UCSD-AML1 (cell line): ENCODE results near the gene CIROP.

Experiments used
- DNase-seq: peaks from one replicate; lab custom pipeline; 2025; ENCODE audit not compliant: unreplicated experiment; lab: John Stamatoyannopoulos, UW

The CIROP gene

DNA sequence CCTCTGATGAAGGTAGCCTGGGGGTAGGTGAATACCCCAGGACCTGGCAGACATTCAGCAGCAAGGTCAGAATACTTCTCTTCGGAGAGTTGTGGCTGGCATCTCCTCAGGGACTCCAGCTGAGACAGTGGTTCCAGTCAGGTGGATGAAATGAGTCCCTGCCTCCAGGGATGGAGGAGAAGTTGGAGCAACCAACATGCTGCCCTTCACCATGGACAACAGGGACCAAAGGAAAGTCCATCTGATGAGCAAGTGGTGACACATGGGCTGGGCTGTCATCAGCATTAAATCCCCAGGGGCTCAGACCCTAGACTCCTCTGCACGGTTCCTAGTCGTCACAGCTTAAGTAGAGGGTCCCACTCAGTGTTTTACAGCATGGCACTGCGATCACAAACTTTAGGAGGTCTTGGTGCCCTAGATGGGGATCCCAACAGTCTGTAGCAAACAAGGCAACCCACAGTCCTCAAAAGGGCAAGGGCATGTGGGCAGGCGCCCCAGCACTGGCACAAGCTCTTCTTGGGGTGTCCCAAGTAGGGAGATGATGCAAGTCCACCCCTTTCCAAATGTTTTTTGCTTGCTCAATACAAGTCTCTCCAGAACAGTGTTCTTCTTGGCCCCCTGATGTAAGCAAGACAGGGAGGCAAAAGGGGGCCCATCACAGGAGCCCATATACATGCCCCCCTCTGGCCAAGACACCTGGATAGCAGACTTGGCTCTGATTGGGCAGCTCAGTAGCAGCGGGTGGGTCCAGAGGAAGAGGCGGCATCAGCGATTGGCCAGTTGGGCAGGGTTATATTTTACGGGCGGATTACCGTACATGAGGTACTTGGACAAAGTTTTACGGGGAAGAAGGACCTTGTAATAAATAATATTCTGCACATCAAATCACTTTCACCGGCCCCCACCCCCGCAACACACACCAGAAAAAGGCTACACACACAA is 36.7 kb downstream of the CIROP start:
- DNase-seq, result no peak

DNA sequence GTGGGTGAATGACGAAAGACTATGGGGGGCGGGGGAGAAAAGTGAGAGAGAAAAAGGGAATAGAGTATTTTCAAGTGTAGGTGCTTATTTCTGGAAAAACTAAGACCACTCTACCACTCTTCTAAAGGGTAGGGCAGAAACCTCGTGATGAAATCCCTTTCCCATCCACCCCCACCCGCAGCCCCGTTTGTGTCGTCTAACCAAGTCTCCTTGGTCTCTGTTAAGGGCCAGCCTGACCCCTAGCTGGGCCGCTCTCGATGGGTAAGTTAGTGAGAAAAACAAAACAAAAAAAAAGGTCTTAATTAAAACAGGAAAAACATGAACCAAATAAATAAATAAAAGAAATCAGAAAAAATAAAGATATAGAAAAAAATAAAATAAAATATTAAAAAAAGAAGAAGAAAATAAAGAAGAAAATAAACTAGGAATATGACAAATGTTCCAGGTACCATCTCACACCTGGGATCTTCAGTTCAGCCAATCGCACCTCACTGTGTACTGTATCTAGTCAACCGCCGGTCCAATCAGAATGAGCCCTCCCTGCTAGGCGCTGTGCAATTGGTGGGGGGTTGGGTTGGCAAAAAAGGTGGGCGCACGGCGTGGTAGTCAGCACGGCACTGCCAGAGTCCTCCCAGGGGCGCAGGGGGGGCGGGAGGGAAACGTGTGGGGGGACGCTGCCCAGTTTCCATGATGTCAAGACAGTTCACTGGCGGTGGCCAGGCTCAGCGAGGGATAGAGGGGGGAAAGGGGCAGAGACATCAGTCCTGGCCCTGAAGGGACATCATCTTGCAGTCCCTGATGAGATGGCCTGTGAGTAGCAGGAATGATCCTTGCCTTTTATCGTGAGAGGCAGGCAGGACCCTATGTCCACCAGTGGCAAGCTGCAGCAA is 37.7 kb downstream of the CIROP start:
- no peak for DNase-seq

DNA sequence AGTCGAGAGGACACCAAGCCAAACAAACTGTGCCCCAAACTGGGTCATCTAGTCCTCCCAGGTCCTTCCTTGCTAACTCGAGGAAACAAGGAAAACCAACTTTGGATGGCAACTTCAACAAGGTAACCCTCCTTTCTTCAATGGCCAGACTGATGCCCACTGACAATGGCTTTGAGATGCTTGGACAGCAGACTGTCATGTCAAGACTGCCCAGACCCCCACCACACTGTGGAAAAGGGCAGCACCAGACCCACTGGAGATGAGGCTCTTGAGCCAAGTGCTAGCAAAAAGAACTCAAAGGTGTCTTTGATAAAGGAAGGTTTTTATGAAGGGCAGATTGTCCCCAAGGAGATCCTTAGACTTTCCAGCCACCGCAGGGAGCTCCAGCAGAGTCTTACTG is 38.4 kb downstream of the CIROP start:
- DNase-seq, result no peak

DNA sequence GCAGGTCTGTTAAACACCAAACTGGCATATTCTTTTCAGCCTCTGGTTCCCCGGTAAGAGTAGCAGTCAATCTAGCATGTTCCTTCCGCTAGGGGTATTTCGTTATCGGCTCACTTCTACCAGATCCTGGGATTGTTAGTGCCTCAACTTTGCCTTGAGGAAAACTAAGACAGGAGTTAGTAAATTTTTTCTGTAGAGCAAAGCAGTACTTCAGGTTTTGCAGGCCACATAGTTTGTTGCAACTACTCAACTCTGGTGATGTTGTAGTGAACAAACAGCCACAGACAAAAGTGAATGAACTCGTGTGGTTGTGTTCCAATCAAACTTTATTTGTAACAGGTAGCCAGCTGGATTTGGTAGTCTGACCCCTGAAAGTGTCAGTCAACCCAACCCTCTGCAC is 41.2 kb downstream of the CIROP start:
- no peak for DNase-seq

DNA sequence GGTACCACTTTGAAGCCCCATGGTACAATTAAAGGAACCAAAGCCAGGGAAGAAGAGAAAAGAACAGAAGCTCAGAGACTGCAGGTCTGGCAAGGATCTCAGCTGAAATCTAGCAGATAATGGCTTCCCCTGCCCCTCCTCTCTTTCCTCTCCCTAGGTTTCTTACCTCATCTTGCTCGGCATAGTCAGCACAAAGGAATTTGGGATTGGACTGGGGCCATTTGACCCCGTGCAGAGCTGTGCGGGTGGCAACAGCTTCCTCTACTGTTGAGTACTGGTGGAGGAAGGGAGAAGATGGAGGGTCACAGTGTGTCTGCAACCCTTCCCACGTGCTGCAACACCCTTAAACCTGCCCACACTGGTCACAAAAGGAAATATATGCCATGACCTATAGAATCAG is 42.8 kb downstream of the CIROP start:
- no peak for DNase-seq

DNA sequence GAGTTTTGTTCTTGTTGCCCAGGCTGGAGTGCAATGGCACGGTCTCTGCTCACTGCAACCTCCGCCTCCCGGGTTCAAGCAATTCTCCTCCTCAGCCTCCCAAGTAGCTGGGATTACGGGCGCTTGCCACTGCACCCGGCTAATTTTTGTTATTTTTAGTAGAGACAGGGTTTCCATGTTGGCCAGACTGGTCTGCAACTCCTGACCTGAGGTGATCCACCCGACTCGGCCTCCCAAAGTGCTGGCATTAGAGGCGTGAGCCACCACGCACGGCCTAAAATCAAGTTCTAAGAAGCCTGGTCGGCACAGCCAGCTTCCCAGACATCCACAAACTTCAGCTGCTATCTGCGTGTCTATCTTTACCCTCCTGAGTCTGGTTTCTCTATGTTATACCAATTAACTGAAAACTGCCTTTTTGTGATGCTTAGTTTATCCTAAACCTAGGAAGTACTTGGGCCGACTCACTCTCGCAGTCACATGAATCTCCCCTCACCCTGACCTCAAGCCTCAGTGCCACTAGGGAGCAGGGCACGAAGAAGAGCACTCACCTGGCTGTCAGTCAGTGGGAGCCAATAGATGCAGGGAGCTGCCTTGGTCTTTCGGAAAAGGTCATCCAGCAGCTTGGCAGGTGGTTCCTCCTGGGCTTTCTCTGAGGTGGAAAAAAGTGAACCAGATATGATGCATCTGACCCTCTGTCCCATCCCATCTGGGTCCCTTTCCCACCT is 44.1 kb downstream of the CIROP start:
- DNase-seq, result no peak

DNA sequence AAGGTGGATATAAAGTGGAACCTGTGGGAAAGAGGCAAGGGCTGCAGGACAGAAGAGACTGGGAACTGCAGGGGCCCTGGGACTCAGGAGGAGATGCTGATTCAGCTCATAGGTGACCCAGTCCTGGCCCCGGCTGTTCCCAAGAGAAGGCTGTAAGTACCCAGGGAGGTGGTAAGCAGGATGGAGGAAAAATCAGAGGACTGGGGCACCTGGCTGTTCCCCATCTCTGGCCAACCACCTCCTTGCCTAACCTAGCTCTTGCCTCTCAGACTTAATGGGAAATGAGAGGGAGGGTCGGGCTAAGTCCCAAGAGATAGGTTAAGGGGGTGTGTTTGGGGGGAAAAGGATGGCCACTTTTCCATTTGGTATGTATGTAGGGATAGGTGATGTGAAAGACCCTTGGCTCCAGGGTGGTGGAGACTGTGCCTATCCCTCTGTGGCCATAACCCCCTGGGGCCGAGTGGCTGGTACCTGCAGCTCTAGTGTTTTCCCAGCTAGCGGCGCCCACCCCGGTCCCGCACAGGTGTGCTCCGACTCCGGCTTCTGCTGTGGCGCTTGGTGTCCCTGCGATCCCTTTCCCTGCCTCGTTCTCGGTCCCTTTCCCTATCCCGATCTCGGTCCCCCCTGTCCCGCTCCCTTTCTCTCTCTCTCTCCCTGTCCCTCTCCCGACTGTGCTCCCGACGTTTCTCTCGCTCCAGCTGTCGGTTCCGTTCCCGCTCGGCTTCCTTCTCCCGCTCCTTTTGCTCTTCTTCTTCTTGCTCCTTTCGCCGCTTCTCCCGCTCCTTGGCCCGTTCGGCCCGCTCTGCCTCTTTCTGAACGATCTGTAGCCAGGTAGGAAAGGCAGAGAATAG is 45.9 kb downstream of the CIROP start:
- DNase-seq, result no peak

DNA sequence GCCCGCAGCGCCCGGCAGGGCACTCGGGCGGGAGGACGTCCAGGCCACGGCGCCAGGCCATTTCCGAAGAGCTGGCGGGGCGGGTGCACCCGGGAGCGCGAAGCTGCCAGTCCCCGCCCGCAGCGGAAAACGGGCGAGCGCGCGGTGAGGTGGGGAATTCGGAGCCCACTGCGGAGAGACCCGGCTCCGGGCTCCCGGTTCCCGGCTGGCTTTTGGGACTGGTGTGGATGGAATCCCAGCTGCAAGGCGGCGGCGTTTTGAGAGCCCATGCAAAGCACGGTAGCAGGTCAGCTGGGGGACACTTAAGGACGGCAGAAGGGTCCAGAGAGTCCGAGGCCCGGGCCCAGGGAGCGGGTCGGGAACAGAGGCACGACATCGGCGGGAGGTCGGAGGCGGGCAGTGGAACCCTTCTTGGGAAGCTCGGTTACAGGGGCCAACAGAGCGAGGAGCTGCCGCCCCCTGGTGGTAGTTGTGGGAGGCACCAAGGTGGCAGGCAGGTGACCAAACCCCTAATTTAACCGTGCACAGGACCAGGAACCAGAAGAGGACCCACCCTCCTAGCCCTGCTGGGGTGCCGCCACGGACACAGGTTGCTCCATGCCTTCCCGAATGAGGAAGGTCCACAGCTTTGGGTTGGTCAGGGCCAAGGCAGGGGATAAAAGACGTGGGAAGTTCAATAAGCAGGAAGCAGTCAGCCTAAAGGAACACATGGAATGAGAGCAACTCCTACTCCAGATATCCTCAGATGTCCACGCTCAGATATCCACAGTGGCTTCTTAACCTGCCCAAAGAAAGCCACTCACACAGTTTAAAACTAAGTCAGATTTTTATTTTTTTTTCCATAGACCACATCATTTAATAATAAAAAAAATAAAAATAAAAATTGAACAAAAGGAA is 46.8 kb downstream of the CIROP start:
- DNase-seq, result no peak

DNA sequence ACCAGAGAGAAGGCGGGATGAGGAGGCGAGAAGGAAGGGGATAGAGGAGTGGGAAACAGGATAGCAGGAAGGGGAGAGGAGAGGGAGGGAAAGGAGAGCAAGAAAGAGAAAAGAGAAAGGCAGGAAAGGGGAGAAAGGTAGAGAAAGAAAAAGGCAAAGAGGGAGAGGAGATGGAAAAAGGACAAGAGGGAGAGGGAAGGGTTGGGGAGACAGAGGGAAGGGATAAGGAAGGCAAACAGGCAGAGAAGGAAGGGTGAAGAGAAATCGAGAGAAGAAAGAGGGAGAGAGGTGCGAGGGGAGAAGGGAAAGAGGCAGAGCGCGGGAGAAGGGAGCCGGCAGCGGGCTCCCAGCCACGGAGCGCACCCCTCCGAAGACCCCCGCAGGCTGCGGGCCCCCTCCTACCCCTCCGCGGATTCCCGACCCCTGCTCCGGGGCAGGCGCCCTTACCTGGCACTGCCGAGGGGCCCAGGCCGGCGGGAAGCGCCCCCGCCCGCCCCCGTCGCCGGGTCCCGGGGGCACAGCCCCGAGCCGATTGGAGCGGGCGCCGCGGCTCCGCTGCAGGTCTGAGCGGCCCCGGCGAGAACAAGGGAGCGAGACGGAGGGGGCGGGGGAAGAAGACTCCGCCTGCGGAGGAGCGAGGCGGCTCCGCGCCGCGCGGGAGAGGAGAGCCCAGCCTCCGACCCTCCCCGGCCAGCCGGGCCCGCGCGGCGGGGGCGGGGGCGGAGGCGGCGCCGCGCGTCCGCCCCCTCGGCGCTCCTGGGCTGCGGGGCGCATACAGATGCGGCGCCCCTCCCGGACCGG is 47.6 kb downstream of the CIROP start, which contains the start of gene CDH24:
CDH24 (minus strand) TSS at position 565 of the 801 bp plus-strand sequence. CDS start 1,787 bp downstream, outside the sequence.
- no peak for DNase-seq

DNA sequence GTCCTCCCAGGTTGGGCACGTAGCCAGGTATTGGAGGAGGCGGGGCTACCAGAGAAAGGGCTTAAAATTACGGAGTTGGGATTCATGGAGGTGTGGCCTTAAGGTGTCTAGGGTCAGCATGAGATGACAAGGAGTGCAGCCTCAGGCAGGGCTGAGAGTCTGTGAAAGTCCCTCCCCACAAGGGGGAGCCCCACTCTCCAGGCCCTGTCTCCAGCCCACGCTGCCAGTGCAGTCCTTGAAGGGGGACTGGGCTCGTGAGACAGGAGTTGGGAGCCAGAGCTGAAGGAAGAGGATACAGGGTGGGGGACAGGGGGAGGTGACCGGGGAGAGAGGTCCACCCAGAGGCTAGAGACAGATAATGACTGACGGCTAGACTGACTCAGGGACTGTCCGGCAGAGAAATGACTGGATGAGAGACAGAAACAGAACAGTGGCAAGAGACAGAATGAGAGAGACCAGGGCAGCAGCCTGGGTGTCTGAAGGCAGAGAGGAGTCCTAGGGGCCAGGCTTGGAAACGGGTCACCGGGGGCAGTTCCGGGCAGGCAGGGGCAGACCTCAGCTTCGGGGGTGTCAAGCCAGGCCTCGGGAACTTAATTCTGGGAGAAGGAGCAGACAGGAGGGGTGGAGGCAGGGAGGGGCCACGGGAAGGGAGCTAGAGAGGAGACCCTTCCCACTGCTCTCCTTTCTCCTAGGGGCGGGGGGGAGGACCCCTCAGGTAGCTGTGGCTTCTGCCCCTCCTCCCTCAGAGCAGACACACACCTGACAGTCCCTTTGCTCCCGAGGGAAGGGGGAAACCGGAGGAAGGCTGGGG is 48.4 kb downstream of the CIROP start:
- no peak for DNase-seq

DNA sequence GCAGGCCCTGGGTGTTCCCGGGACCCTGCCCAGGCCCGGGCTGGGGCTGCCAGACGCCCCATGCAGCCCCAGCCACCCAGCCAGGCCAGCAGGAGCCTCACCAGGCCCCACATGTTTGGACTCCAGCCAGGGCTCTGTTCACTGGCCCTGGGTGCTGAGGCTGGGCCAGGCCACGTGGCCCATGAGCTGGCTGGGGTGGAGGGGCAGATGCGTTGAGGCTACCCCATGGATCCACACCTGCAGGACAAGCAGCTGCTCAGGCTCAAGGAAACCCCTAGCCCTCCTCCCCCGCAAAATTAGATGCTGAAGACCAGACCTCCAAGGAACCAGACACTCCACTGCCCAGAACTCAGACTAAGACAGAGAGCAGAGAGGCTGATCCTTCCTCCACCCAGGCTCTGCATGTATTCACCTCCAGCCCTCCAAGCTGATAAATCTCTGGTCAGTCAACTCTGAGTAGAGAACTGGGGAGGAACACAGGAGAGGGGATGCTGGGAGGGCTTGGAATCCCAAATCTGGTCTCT is 49.1 kb downstream of the CIROP start:
- DNase-seq, result no peak

DNA sequence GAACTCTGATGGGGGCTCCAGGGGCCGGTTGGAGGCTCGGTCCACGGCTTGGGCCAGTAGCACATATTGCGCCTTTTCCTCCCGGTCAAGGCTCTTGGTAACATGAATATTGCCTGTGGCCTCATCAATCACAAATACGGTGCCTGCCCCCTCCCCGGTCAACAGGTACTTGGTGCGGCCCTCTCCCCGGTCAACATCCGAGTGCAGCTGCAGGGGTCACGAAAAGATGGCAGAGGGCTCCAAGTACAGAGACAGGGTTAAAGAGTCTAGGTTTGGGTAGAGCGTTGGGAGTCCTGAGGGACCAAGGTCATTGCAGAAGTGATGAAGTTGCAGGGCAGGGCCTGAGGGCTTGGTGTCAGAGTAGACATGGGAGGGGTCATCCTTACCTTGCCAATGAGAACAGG is 49.6 kb downstream of the CIROP start:
- DNase-seq, result no peak

DNA sequence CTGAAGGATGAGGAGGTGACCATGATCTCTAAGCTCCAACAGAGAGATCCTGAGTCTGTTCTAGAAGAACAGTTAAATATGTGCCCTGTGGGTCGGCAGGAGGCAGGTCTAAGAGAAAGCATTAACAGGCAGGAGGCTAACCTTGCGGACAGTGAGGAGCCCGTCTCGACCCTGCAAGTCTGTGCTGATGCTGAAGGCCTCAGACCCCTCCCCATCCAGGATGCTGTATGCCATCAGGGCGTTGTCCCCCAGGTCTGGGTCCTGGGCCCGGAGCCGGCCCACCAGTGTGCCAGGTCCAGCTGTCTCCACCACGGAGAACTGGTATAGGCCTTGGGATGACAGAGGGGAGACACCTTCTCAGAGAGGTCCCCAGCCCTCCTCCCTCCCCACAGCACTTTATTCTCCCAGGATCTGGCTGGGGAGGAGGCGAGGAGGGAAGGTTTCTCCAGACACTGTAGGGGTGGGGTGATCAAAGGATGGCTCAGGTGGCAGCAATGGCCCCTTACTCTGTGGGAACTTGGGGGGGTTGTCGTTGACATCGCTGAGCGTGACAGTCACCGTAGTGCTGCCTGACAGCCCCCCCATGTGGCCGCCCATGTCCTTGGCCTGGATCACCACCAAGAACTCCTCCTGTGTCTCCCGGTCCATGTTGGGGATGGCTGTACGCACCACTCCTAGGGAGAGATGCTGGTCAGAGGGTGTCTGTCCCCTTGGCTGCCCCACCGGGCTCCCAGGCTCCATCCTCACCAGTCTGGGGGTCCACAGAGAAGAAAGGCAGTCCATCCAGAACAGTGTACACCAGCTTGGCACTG is 50.6 kb downstream of the CIROP start:
- no peak for DNase-seq

DNA sequence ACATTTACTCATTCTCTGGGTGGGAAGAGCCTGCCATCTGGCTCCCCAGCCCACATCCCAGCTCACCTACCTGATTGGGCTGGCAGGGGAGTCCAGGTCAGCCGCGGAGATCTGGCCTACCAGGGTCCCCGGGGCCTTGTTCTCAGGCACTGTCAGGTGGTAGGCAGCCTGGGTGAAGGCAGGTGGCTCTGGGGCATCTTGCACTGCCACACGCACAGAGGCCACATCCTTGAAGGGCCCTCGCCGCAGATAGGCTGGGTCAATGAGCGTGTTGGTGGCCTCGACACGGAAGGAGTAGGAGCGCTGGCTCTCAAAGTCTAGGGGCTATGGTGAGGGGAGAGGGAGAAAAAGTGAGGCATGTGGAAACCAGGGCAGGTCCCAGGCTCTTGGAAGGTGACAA is 51.4 kb downstream of the CIROP start:
- DNase-seq, result no peak

DNA sequence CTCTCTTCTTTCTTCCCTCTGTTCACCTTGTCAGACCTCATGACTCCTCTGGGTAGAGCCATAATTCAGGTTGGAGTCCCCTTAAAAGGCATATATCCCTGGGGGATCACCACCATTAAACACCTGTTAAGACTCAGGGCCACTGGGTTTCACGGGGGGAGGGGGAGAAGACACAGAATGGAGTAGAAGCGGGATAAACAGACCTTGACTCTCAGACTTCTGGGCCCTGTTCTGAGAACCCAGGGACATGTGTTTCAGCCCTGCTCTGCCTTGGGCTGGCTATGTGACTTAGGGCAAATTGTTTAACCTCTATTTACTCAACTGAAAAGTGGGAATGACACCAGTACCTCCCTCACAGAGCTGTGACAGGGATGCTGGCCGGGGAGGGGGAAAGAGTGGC is 52.1 kb downstream of the CIROP start:
- DNase-seq, result no peak

DNA sequence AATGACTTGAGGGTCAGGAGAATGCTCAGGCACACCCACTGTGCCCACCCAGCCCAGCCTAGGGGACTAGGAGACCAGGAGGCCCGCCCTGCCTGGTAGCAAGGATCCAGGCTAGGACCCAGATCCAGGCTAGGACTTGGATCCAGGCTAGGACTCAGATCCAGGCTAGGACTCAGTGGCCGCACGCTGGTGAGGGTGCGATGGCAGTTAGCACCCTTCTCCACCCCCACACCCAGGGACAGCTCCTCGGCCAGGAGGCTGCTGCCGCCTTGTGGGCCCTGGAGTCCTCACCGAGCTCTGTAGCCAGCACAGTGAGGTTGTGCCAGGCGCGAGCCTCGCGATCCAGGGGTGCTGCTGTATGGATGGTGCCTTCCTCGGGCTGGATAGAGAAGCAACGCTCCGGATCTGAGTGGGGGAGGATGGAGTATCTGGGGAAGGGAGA is 52.6 kb downstream of the CIROP start:
- DNase-seq, result no peak
